ENCODE data around the gene MYO15B. TPM values are rescaled to one million over a fixed set of nuclear protein-coding genes. Genes with fewer than 3 reads are reported as not detected.

The MYO15B gene
- total and polyA plus RNA-seq, 2 donors = 78.1 to 108 TPM

- Histone ChIP-seq H3K4me3 (ENCODE audit: low read depth, low read length) (no peak overlapping the region), H3K27ac (ENCODE audit: low read depth) (no peak overlapping the region), H3K4me1 (ENCODE audit: insufficient read depth) (no peaks in the 10 kb centered on the region), H3K36me3 (ENCODE audit: insufficient read depth) (no peaks in the 10 kb centered on the region)
- 84% methylated on average over 28 of the region's 28 CpGs for WGBS
- DNase-seq (ENCODE audit: extremely low spot score) = no peak
These were observed 7.1 kb downstream of the MYO15B start for GRCh38 chr17:75594499-75595283.

- Histone ChIP-seq H3K27ac (ENCODE audit: low read depth) (no peak overlapping the region), H3K36me3 (ENCODE audit: insufficient read depth) (no peaks in the 10 kb centered on the region), H3K4me1 (ENCODE audit: insufficient read depth) (no peaks in the 10 kb centered on the region), H3K4me3 (ENCODE audit: low read depth, low read length) (no peak overlapping the region)
- DNase-seq (ENCODE audit: extremely low spot score) = no peak
- WGBS = 76% methylated on average over 13 of the region's 13 CpGs
These were observed 7.8 kb downstream of the MYO15B start for GRCh38 chr17:75595284-75595919.

- H3K27ac ChIP-seq (ENCODE audit: low read depth) = no peak overlapping the region
- H3K36me3 ChIP-seq (ENCODE audit: insufficient read depth) = no peaks in the 10 kb centered on the region
- no peak for DNase-seq (ENCODE audit: extremely low spot score)
- WGBS = 82% methylated on average over 6 of the region's 6 CpGs
- H3K4me1 ChIP-seq (ENCODE audit: insufficient read depth) = no peaks in the 10 kb centered on the region
- H3K4me3 ChIP-seq (ENCODE audit: low read depth, low read length) = no peak overlapping the region
These were observed 8.3 kb downstream of the MYO15B start for GRCh38 chr17:75595920-75596313.

- no peak for DNase-seq (ENCODE audit: extremely low spot score)
- no peak overlapping the region for H3K4me3 ChIP-seq (ENCODE audit: low read depth, low read length)
- WGBS = 87% methylated on average over 17 of the region's 17 CpGs
- no peaks in the 10 kb centered on the region for H3K36me3 ChIP-seq (ENCODE audit: insufficient read depth)
- no peaks in the 10 kb centered on the region for H3K4me1 ChIP-seq (ENCODE audit: insufficient read depth)
- no peak overlapping the region for H3K27ac ChIP-seq (ENCODE audit: low read depth)
These were observed 8.9 kb downstream of the MYO15B start for GRCh38 chr17:75596320-75597087.

- WGBS = 74% methylated on average over 28 of the region's 28 CpGs
- DNase-seq (ENCODE audit: extremely low spot score) = no peak
- Histone ChIP-seq H3K4me3 (ENCODE audit: low read depth, low read length) (no peak overlapping the region), H3K27ac (ENCODE audit: low read depth) (no peak overlapping the region), H3K4me1 (ENCODE audit: insufficient read depth) (no peaks in the 10 kb centered on the region), H3K36me3 (ENCODE audit: insufficient read depth) (no peaks in the 10 kb centered on the region)
These were observed 13.7 kb downstream of the MYO15B start for GRCh38 chr17:75601057-75601987.

GRCh38 chr17:75602644-75603043, 15.0 kb downstream of the MYO15B start:
- Histone ChIP-seq H3K36me3 (ENCODE audit: insufficient read depth) (no peaks in the 10 kb centered on the region), H3K27ac (ENCODE audit: low read depth) (no peak overlapping the region), H3K4me1 (ENCODE audit: insufficient read depth) (no peaks in the 10 kb centered on the region), H3K4me3 (ENCODE audit: low read depth, low read length) (no peak overlapping the region)
- no peak for DNase-seq (ENCODE audit: extremely low spot score)
- 90% methylated on average over 12 of the region's 12 CpGs for WGBS

- Histone ChIP-seq H3K4me1 (ENCODE audit: insufficient read depth) (no peaks in the 10 kb centered on the region), H3K27ac (ENCODE audit: low read depth) (no peak overlapping the region), H3K36me3 (ENCODE audit: insufficient read depth) (no peaks in the 10 kb centered on the region), H3K4me3 (ENCODE audit: low read depth, low read length) (no peak overlapping the region)
- DNase-seq (ENCODE audit: extremely low spot score) = no peak
- WGBS = 88% methylated on average over 9 of the region's 9 CpGs
These were observed 15.5 kb downstream of the MYO15B start for GRCh38 chr17:75603123-75603522.

- no peaks in the 10 kb centered on the region for H3K4me1 ChIP-seq (ENCODE audit: insufficient read depth)
- WGBS = 75% methylated on average over 12 of the region's 12 CpGs
- no peak overlapping the region for H3K4me3 ChIP-seq (ENCODE audit: low read depth, low read length)
- no peaks in the 10 kb centered on the region for H3K36me3 ChIP-seq (ENCODE audit: insufficient read depth)
- DNase-seq (ENCODE audit: extremely low spot score) = no peak
- no peak overlapping the region for H3K27ac ChIP-seq (ENCODE audit: low read depth)
These were observed 16.6 kb downstream of the MYO15B start for GRCh38 chr17:75604034-75604695.

- Histone ChIP-seq H3K36me3 (ENCODE audit: insufficient read depth) (no peaks in the 10 kb centered on the region), H3K4me1 (ENCODE audit: insufficient read depth) (no peaks in the 10 kb centered on the region), H3K27ac (ENCODE audit: low read depth) (no peak overlapping the region), H3K4me3 (ENCODE audit: low read depth, low read length) (no peak overlapping the region)
- WGBS = 86% methylated on average over 16 of the region's 16 CpGs
- no peak for DNase-seq (ENCODE audit: extremely low spot score)
These were observed 18.2 kb downstream of the MYO15B start for GRCh38 chr17:75605790-75606189.

- H3K4me3 ChIP-seq (ENCODE audit: low read depth, low read length) = no peak overlapping the region
- H3K4me1 ChIP-seq (ENCODE audit: insufficient read depth) = no peaks in the 10 kb centered on the region
- 88% methylated on average over 5 of the region's 5 CpGs for WGBS
- no peaks in the 10 kb centered on the region for H3K36me3 ChIP-seq (ENCODE audit: insufficient read depth)
- DNase-seq (ENCODE audit: extremely low spot score) = no peak
- no peak overlapping the region for H3K27ac ChIP-seq (ENCODE audit: low read depth)
These were observed 19.5 kb downstream of the MYO15B start for GRCh38 chr17:75607086-75607485.

- WGBS = 90% methylated on average over 25 of the region's 25 CpGs
- no peak overlapping the region for H3K4me3 ChIP-seq (ENCODE audit: low read depth, low read length)
- H3K36me3 ChIP-seq (ENCODE audit: insufficient read depth) = no peaks in the 10 kb centered on the region
- H3K27ac ChIP-seq (ENCODE audit: low read depth) = no peak overlapping the region
- no peaks in the 10 kb centered on the region for H3K4me1 ChIP-seq (ENCODE audit: insufficient read depth)
- no peak for DNase-seq (ENCODE audit: extremely low spot score)
These were observed 22.7 kb downstream of the MYO15B start for GRCh38 chr17:75610103-75610984.

- WGBS = 88% methylated on average over 20 of the region's 20 CpGs
- no peaks in the 10 kb centered on the region for H3K4me1 ChIP-seq (ENCODE audit: insufficient read depth)
- H3K4me3 ChIP-seq (ENCODE audit: low read depth, low read length) = no peak overlapping the region
- no peak overlapping the region for H3K27ac ChIP-seq (ENCODE audit: low read depth)
- H3K36me3 ChIP-seq (ENCODE audit: insufficient read depth) = no peaks in the 10 kb centered on the region
- DNase-seq (ENCODE audit: extremely low spot score) = no peak
These were observed 24.3 kb downstream of the MYO15B start for GRCh38 chr17:75611851-75612429.

Data from urinary bladder (tissue), 4 donors.